HG02938 (cell line): ENCODE measurements around the gene ORMDL2.
"Not testable (repeated sequence)": the region's sequence is repeated elsewhere in the genome, so short reads cannot be mapped to it uniquely, and the experiment has no call there.

ENCODE experiments used
- ATAC-seq: cut with Tn5 transposase; IDR thresholded peaks from one replicate; pipeline ENCODE4 v1.9.1; 2021; ENCODE audit warnings: mild to moderate bottlenecking, moderate library complexity; ENCODE audit not compliant: unreplicated experiment

Gene ORMDL2

DNA sequence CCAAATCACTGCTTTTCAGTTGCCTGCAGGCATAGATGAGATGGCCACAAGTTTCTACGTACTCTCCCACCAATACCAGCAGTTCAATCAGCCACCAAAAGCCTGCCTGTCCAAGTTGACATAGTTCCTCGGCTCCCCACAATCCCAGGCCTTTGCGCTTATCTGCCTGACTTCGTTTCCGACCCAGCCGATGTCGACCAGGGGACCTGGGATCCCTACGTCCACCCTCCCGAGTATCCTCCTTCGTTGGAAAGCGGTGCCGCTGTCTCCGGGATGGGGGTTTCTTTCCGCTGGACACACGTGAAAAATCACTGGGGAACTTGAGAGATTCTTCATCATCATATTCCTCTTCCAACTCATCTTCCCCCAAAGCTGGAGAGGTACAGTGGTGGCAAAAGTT lies 10.0 kb downstream of the ORMDL2 start:
- no peak for ATAC-seq

DNA sequence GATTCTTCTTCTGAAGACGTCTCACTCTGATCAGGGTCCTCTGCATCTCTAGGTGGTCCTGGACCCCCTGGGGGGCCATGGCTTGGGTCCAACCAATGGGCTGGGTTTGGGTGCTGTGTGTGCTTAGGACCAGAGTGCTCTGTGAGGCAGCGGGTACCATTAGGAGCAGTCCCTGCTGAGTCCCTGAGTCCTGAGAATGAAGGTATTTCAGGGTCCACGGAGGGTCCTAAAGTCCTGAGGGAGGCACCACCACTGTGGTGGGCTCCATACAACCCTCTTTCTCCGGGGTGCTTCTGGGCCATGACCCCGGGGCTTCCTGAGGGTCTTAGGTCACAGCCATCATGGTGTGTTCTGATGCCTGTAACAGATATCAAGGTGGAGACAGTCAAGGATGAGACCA lies 10.5 kb downstream of the ORMDL2 start:
- ATAC-seq: no peak

DNA sequence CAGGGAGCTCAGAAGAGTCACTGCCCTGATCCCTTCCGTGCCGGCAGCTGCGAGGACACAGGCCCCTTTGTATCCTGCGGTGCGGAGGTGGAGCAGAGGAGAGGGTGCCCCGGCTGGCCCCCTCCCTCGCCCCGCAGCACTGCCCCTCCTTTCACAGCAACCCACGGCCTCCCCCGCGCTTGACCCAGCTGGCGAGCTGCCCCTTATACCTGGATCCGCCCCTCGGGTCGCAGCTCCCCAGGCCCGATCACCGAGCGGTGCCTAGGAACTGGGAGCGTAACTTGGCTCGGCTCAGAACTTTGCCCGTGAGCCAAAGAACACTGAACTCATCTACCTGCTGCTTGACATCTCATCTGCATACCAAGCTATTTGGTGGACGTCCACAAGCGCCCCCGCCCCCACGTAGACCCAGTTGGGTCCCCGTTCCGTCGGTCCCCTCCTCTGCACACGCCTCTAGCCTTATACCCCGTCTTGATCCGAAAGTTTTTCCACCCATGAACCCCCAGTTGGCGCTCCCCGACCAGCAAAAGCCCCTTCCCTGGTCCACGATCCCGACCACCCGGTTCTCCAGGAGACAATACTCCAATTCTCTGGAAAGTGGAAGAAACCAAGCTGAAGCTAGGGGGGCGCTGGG lies 12.2 kb downstream of the ORMDL2 start:
- ATAC-seq: peak; percentile 21

DNA sequence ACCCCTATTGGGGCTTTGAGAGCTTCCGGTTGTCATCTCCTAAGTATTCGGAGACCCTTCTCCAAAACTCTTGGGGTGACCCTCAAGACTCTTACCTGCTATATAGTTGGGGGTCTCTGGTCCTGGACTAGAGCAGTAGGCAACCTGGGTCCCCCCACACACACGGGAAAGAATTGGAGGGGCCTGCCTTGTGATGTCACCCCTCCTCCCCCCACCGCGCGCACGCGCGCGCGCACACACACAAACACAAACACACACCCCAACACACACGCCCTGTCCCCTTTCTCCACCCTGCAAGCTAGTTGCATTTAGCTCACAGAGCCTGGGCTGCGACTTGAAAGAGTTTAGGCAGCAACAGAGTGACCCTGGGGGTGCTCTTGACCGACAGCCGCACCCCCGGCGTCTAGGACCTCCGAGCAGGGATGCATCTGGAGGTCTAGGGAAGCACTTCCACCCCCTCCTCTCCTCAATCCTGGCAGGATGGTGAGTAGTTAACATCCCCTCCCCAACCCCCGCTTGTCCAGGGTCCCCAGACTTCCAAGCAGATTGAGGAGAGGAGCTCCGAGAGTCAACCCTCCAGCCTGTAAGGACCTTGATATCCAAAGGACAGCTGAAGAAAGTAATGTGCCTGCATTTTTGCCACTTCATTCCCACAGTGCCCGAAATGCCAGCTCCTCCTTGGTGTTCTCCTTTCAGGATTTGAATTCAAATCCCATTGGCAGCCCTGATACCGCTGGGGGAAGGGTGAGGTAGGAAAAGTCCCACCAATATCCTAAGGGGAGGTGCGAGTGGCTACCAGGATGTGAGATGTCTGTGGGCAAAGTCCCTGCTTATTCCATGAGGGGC lies 13.0 kb downstream of the ORMDL2 start:
- ATAC-seq: no peak

DNA sequence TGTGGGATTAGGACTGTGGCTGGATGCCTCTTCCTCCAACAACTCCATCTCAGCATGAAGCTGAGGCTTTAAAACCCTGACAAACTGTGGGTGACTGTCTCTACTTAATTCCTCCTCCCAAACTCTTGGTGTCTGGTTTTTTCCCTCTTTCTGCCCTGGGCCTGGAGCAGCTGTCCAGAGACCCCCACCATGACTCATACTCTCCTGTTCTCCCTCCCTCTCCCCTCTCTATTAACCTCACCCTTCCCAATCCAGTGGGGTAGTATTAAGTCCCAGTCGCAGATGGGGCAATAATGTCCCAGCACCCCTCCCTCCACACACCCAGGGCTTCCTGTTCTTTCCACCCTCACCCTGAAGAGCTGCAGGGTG lies 13.6 kb downstream of the ORMDL2 start:
- ATAC-seq: no peak

DNA sequence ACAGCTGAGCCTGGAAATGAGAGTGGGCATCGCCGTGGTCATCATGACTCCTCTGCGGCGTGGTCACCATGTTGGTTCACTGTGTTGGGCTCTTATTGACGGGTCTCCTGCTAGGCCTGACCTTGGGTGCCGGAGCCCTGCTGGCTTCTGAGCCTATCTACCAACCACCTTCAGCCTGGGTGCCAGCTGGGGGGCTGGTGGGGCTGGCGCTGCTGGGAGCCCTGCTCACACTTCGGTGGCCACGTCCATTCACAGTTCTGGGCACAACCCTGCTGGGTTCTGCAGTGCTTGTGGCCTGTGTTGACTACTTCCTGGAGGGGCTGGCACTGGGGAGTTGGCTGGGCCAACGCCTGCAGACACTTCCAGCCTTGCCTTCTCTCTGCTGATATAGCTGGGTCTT lies 15.2 kb downstream of the ORMDL2 start:
- no peak for ATAC-seq

DNA sequence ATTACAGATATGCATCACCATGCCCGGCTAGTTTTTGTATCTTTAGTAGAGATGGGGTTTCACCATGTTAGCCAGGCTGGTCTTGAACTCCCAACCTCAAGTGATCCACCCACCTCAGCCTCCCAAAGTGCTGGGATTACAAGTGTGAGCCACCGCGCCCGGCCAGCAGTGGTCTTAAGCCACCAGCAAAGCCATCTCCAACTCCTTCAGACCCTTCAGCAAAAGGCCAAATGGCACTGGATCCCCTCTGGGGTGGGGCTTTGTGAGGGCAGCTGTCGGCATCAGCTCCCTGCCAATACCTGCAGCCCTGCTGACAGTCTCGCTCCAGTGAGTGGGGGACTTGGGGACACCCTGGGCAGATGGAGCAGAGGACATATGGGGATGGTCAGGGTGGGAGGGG lies 16.6 kb downstream of the ORMDL2 start:
- not testable (repeated sequence) for ATAC-seq

DNA sequence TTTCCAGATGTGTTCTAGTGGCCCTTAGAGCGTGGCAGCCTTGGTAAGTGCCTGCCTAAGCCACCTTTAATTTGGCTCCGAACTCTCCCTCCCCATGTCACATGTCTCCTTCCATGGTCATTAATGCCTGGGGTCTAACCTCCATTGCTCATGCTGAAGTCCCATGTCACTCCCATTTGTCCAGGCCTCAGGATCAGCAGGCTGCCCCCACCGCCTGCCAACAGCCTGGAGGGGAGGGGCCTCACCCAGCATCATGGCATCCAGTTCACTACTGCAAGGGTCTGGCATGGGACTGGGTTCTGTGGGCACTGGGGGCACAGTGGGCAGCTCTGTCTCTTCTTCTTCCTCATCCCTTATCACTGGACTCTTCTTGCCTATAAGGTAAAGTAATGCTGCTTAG lies 20.5 kb downstream of the ORMDL2 start:
- ATAC-seq: no peak

DNA sequence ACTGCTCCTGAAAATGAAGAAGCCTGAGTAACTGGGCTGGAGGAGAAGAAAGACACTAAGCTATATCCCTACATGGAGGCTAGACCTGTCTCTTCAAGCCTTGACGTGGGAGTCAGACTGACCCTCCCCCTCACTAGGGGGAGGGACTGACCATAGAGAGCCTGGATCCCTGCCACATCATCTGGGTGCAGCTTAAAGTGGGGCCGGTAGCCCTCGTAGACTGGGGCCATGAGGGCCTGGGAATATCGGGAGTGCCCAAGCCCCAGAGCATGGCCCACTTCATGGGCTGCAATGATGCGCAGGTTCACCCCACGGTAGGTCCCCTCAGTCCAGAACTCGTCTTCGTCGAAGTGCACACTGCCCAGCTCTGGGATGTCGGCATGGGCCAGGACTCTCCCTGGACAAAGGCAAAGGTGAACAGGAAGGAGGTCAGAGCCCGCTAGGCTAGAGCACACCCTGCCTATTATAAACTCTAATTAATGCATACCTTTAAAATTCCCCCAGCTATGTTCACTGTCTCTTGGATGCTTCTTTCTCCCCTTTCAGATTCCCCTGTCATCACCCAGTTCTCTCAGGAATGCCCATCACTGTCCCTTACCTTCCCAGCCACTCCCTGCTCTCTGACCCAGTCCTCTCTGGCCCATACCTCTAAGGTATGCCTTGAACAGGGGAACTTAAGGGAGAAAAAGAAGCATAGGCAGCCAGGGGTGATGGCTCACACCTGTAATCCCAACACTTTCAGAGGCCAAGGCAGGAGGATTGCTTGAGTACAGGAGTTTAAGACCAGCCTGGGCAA lies 21.7 kb downstream of the ORMDL2 start:
- no peak for ATAC-seq

DNA sequence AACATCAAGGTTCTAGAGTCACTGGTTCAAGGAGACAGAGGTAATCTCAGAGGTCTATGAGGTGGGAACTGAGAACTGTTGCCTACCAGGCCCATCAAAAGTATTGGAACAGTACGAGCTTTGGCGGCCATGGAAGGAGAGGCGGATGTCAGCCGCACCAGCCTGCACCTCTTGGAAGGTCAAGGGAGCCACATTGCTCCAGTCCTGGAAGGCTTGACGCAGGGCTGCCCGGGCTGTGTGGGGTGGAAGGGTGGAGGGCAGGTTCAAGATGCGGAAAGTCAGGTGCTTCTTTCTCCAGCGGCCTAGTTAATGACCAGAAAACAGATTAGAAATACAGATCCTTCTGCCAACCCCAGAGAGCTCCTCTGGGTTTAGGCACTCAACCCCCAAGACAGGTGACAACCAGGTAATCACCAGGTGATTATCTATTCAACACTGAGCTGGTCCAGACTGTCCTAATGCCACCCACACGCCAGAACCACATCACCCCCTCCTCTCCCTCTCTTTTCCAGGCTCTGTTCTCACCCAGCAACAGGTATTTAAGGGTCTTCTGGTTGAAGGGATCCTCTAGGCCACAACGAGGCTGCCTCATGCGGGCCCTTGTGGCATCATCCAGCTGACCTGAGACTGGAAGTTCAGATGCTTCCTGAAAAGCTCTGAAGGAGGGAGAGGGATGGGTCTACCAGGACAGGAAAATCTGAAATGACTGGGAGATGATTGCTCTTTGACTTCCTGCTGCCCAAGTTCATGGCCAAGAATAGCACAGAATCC lies 22.9 kb downstream of the ORMDL2 start:
- ATAC-seq: no peak

DNA sequence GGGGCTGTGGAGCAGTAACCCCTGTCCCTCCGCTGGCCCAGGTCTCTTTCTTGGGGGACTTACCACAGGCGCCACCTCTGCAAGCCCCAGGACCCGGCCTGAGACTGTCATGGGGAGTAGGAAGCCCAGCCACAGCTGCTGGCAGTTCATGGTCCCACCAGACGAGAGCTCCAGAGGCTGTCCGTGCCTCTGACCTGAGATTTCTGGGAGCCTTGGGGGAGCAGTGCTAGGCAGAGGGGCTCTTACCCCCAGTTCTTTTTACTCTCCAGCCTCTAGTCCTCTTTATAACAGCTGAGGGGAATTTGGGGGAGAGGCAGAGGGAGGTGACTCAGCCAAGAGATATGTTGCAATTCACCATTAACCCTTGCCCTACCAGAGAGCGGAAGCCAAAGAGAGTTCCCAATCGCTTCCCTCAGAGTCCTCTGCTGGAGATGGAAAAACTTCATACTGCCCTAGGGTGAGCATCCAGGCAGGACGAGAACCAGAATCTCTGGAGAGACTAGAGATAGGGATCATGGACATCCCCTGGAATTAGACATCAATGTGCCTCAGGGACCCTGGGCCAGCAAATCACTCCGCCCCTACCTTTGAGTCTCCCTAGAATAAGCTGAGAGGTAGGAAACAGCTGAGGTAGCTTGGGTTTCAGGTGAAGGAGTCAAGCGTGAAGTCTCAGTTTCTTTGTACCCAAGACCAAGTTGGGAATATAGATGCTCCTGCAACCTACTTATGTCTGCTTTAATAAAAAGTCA lies 25.0 kb downstream of the ORMDL2 start, which contains the start of gene MMP19:
Gene MMP19 (minus strand): TSS at position 256 of the 749 bp plus-strand sequence. CDS start 106 bp downstream, at position 150.
- no peak for ATAC-seq

DNA sequence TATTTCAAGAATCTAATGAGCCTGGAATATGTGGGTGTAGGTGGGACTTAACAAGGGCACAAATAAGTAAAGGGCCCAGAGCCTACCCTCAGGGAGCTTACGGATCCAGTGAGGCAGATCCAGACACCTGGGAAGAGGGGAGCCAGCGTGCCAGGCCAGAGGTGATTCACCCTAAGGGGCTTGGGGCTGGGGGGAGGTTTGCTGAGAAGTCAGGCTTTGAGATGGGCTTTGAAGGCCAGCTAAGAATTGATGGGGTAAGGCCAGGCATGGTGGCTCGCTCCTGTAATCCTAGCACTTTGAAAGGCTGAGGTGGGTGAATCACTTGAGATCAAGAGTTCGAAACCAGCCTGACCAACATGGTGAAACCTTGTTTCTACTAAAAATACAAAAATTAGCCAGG lies 25.6 kb downstream of the ORMDL2 start:
- no peak for ATAC-seq

DNA sequence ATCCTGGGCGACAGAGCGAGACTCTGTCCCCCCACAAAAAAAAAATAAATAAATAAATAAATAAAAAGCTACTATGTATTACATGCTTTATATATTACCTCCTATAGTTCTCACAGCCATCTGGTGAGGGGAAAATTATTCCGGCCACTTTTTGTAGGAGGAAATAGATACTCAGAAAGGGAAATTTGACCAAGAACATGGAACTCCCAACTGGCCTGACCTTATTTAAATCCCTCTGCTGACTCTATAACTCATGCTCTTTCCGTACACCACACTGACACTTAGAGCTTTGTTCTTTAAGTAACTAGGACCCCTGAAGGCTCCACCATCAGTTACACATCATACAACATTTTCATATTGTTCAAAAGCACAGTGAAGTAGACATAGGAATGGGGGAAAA lies 27.1 kb downstream of the ORMDL2 start:
- no peak for ATAC-seq

DNA sequence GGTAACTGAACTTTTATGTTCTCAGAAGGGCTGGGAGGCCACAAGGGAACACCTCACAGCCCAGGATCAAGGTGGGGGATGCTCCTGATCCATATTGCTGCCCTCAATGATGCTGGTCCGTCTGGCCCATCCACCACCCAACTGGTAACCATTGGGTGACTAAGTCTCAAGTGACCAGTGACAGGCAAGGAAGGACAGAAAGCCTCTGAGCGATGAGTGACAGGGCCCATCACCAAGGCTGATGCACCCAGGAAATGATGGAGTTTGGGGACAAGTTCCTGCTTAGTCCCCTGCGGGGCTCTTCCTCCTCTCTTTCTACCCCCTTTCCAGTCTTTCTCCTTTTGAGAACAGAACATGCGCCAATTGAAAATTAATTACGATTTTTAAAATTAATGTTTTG lies 27.5 kb downstream of the ORMDL2 start:
- ATAC-seq: no peak

DNA sequence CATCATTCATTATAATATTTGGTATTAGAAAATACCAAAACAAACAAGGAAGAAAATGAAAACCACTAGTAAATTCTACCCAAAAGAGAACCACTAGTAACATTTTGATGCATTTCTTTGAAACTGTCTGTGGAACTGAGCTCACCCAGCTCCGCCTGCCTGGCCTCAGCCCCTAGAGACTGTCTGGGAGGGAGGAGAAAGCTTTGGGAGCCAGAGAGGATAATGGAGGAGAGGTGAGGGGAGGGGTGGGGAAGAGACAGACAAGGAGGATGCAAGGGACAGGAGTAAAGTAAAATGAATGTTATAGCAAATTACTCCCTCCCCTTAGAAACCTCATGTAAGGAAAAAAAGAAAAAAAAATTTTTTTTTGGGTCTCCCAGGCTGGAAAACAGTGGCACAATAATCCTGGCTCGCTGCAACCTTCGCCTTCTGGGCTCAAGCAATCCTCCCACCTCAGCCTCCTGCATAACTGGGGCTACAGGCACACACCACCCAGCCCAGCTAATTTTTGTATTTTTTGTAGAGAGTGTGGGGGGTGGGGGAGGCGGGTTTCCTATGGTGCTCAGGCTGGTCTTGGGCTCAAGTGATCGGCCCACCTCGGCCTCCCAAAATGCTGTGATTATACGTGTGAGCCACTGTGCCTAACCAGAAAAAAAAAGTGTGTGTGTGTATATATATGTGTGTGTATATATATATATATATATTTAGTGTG lies 28.1 kb downstream of the ORMDL2 start:
- no peak for ATAC-seq

DNA sequence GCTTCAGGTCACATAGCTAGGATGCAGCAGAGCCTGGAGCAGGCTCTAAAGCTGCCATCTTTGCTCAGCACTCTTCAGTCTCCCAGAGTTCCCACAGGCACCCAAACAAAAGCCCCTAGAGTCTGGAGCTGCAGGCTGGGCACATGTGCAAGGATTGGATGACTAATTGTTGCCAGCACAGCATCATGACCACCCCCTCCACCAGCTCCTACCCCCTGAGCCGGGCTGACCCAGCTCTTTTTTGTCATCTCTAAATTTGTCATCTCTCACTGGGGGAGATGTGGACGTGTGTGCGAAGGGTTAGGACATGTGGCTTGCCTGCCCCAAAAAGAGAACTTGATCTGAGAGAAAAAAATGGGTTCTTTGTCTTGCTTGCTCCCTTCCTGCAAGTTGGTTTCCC lies 29.2 kb downstream of the ORMDL2 start:
- ATAC-seq: no peak

DNA sequence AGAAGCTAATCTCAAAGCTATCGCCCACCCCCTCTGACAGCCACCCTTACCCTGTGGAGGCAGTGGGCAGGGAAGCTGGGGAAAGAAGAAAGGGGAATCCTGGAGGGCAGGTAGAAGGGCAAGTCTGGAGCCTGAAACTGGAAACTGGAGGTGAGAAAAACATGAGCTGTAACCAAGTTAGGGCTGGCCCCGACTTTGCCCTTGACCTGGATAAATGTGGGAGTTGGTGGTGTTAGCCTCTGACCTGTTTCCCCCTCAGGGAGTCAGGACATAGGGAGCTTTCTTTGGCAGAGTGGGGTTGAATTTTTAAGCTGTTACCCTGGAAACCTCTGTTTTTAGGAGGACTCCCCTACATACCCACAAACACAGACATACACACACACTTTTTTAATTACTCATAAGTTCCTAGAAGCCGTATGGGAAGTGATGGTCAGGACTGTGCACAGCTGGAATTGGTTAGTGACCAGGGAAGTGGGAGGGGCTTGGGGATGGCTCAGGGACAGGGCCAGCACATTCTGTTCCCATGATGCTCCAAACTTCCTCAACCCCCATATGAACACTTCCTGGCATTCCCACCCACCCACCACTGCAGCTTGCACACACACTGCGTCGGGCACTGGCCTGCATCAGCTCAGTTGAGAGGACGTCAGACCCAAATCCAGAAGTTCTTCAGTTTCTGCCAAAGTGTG lies 29.9 kb downstream of the ORMDL2 start:
- no peak for ATAC-seq

DNA sequence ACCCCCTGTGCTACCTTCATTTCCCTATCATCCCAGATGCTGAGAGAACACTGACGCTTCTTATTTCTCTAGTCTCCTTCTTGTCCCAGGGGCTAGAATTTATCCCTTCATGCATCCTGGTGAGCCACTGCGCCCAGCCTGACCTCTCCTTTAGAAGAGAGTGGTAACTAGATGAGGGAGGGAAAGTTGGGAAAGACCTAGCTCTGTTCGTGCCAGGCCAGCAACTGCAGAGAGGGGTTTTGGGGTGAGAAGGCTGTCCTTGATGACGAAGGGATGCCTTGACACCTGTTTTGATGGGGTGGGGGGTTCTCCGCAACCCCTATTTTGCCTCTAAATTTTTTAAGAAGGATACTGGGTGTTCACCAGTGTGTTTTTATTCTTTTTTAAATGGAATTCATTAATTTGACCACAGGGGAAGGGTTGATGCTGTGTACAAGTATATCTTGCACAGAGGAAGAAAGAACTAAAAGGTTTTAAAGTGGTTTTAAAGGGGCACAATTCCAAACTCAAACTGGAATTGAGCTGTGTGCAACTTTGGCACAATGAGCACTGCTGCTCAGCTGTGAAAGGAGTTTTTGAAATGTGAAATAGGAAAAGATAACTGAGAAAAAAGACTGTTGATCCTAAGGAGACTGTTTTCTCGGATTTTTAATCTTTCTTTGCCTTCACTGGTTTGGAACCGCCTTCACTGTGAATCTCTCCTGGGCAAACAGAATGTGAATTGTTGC lies 31.9 kb downstream of the ORMDL2 start:
- no peak for ATAC-seq
